ENCODE results near the gene PPP1R36. TPM values are rescaled to one million over a fixed set of nuclear protein-coding genes. Genes with fewer than 3 reads are reported as not detected.

PPP1R36 gene
- total and polyA plus RNA-seq, 7 donors = 1.1 to 8.6 (median 2.3) TPM; not detected in 2

DNA sequence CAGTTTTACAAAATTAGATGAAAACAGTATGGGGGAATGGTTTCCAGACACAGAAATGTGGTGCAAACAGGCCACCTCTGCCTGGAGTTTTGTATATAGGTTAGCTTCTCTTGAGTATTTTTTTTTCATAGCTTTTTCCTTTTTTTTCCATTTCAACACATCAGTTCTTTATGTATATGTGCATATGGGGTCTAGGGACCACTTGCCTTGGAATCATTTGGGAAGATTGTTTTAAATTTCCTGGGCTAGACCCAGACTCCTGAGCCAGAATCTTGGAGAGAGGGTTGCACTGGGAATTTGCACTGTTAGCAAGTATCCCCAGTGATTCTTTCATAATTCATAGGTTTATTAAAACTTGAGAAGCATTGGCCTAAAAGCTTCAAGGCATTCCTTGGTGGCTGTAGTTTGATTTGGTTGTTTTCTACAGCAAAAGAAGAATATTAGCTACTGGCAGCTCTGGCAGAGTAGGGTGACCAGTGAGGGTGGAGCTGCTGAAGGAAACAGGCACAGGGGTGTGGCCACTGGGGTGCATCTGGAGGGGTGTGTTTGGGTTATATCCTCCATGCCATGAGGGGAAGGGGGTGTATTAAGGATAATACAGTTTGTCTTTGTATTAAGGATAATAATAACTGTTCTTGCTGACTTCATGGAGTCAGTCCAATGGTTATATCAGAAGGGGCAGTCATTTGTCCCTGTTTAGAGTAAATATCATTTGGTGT lies 22.8 kb downstream of the PPP1R36 start:
- peak; percentile 72 for DNase-seq
- intact Hi-C loops (cut with DNase I) = loop anchor here (5.0 kb wide), 1 partner anchor 55 kb away; no protein-coding TSS in a partner anchor
- TF ChIP-seq CTCF (IDR thresholded peaks at IDR 0.05) (no peak), EP300 (IDR thresholded peaks at IDR 0.05) (no peak), POLR2AphosphoS5 (IDR thresholded peaks at IDR 0.05) (no peak), POLR2A (IDR thresholded peaks at IDR 0.05) (no peak)
- Histone ChIP-seq H3K36me3 (no peaks in the 10 kb centered on the region), H3K27me3 (no peaks in the 10 kb centered on the region), H3K27ac (peak overlapping the region; percentile 74 to 84 (median 80)), H3K9me3 (no peaks in the 10 kb centered on the region), H3K4me1 (peaks cover 0 to 54% (median 48%) of the 10 kb centered on the region in 4 donors), H3K4me3 (no peak overlapping the region)

DNA sequence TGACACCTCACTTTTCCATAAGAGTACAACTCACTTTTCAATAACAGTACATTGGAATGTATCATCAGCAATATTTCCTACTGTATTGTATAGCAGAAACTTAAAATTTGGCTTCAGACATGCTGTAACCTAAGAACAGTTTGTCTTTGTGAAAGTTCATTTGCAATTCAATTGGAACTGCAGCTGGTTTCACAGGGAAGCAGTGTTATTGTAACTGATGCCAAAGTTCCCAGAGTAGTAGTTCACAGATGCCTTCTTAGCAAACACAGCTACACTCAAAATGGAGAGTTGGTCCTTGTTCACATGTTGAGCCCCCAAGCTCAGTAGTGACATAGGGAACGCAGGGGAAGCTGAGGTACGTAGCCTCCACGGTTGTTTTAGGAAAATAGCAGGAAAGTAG lies 23.3 kb downstream of the PPP1R36 start:
- no peak for DNase-seq
- H3K4me1 ChIP-seq = peaks cover 0 to 50% (median 45%) of the 10 kb centered on the region in 4 donors
- H3K27me3 ChIP-seq = no peaks in the 10 kb centered on the region
- H3K36me3 ChIP-seq = no peaks in the 10 kb centered on the region
- WGBS, 2 donors = 89 to 90% methylated on average over 3 of the region's 3 CpGs
- H3K9me3 ChIP-seq = no peaks in the 10 kb centered on the region
- H3K27ac ChIP-seq = peak overlapping the region; percentile 74 to 84 (median 80)
- intact Hi-C loops (cut with DNase I) = loop anchor here (5.0 kb wide), 1 partner anchor 54 kb away; no protein-coding TSS in a partner anchor
- no peak overlapping the region for H3K4me3 ChIP-seq
- TF ChIP-seq EP300 (IDR thresholded peaks at IDR 0.05) (peak in 1 of 4 donors; percentile 2), POLR2AphosphoS5 (IDR thresholded peaks at IDR 0.05) (peak in 3 of 4 donors; percentile 38 to 42 (median 39)), CTCF (IDR thresholded peaks at IDR 0.05) (no peak)

DNA sequence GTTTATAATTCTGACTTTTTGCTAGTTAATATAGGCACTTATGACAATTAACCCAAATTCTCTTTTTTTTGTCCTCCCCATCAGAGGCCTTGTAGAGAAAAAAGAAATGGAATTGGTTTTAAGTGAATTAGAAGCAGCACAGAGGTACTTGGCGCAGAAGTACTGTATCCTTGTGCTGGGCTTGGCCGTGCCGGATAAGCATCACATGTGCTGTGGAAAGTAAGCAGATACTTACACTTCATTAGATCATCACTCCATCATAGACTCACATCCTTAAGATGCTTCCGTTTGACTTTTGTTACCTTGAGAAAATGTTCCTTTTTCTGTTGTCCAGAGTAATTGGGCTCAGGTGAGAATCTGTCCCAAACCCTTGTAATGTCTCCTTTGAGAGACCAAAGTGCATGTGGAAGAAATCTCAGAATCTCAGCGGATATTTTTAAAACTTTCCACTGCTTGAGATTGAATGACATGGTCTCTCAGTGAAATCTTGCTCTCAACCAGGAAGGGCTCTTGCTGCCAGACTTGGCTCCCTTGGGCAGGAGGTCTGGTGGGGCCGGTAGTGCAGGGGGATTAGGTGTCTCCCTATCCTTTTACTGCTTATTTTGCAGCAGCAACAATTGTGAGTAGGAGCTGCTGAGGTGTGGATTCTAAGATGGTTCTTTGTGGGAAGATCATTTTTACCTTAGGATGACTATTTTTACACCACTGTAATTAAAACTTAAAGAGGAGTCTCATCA lies 24.8 kb downstream of the PPP1R36 start:
- TF ChIP-seq CTCF (IDR thresholded peaks at IDR 0.05) (no peak), POLR2AphosphoS5 (IDR thresholded peaks at IDR 0.05) (no peak), EP300 (IDR thresholded peaks at IDR 0.05) (no peak), POLR2A (IDR thresholded peaks at IDR 0.05) (no peak)
- H3K27me3 ChIP-seq = no peaks in the 10 kb centered on the region
- peak overlapping the region in 3 of 4 donors; percentile 74 to 84 (median 83) for H3K27ac ChIP-seq
- no peaks in the 10 kb centered on the region for H3K36me3 ChIP-seq
- H3K4me3 ChIP-seq = no peak overlapping the region
- intact Hi-C loops (cut with DNase I) = loop anchor here (5.0 kb wide), 1 partner anchor 53 kb away; no protein-coding TSS in a partner anchor
- 96 to 97% methylated on average over 6 of the region's 6 CpGs for WGBS, 2 donors
- H3K4me1 ChIP-seq = peaks cover 0 to 35% (median 31%) of the 10 kb centered on the region in 4 donors
- H3K9me3 ChIP-seq = no peaks in the 10 kb centered on the region
- DNase-seq = no peak

- Histone ChIP-seq H3K4me3 (no peak overlapping the region), H3K27me3 (no peaks in the 10 kb centered on the region), H3K36me3 (no peaks in the 10 kb centered on the region), H3K9me3 (no peaks in the 10 kb centered on the region), H3K27ac (no peak overlapping the region), H3K4me1 (peaks cover 0 to 41% (median 29%) of the 10 kb centered on the region in 4 donors)
- intact Hi-C loops (cut with DNase I) = no loop called here
- WGBS, 2 donors = 87 to 96% methylated on average over 5 of the region's 5 CpGs
- TF ChIP-seq CTCF (IDR thresholded peaks at IDR 0.05) (no peak), POLR2AphosphoS5 (IDR thresholded peaks at IDR 0.05) (no peak), EP300 (IDR thresholded peaks at IDR 0.05) (no peak), POLR2A (IDR thresholded peaks at IDR 0.05) (no peak)
- DNase-seq = no peak
Observed at GRCh38 chr14:64577211-64577610, 27.4 kb downstream of the PPP1R36 start.

Data from sigmoid colon (tissue), 7 donors.